Esophagus muscularis mucosa (tissue), 4 donors: ENCODE data around the gene SPSB1.

ENCODE experiments used
- EP300 ChIP-seq: sonication (generic); formaldehyde crosslinking; IDR thresholded peaks from one replicate; pipeline ENCODE4 v1.6.1; 2017; ENCODE audit warnings: antibody characterized with exemption
- POLR2A ChIP-seq: fragments of 450-650 bp; IDR thresholded peaks from one replicate; pipeline ENCODE4 v1.6.1; 2017; ENCODE audit warnings: antibody characterized with exemption, moderate library complexity, mild to moderate bottlenecking, low read depth
- POLR2AphosphoS5 ChIP-seq, 2 donors: sonication (generic); formaldehyde crosslinking; IDR thresholded peaks; one replicate each; pipeline ENCODE4 v1.6.1; 2017; ENCODE audit warnings: antibody characterized with exemption in 2 of 2
- TF ChIP-seq, protein P1 (sequence below), 3 experiments: fragments of 200-600 bp in 2 of 3; fragments of 450-650 bp in 1 of 3; sonication (generic) in 2 of 3; IDR thresholded peaks; one replicate each; pipeline ENCODE4 v1.5.1; 2017 to 2019; ENCODE audit warnings: antibody characterized with exemption in 3 of 3, mild to moderate bottlenecking in 2 of 3, moderate library complexity in 1 of 3

GRCh38 chr1:9246215-9246614 is 46.5 kb upstream of the SPSB1 start:
- TF ChIP-seq, protein P1, sequence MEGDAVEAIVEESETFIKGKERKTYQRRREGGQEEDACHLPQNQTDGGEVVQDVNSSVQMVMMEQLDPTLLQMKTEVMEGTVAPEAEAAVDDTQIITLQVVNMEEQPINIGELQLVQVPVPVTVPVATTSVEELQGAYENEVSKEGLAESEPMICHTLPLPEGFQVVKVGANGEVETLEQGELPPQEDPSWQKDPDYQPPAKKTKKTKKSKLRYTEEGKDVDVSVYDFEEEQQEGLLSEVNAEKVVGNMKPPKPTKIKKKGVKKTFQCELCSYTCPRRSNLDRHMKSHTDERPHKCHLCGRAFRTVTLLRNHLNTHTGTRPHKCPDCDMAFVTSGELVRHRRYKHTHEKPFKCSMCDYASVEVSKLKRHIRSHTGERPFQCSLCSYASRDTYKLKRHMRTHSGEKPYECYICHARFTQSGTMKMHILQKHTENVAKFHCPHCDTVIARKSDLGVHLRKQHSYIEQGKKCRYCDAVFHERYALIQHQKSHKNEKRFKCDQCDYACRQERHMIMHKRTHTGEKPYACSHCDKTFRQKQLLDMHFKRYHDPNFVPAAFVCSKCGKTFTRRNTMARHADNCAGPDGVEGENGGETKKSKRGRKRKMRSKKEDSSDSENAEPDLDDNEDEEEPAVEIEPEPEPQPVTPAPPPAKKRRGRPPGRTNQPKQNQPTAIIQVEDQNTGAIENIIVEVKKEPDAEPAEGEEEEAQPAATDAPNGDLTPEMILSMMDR (IDR thresholded peaks at IDR 0.05) = no peak
- TF ChIP-seq EP300 (no peak), POLR2A (no peak), POLR2AphosphoS5 (IDR thresholded peaks at IDR 0.05) (no peak)
